ENCODE measurements around the gene SEMA4G. TPM values are rescaled to one million over a fixed set of nuclear protein-coding genes. Genes with fewer than 3 reads are reported as not detected.
"Not testable (repeated sequence)": the region's sequence is repeated elsewhere in the genome, so short reads cannot be mapped to it uniquely, and the experiment has no call there.

SEMA4G gene
- total RNA-seq, 1 experiment from 2014 or later = 4.7 TPM

- TF ChIP-seq TCF7L2 (IDR thresholded peaks at IDR 0.05; ENCODE audit: low read depth, low read length) (no peak), CTCF (IDR thresholded peaks at IDR 0.05) (no peak), SIN3A (IDR thresholded peaks at IDR 0.05; ENCODE audit: borderline replicate concordance, insufficient read depth, low read depth, low read length) (no peak), REST (IDR thresholded peaks at IDR 0.05; ENCODE audit: insufficient read depth in 1 of 2, low read depth in 2 of 2, low read length in 1 of 2) (no peak), POLR2AphosphoS5 (IDR thresholded peaks at IDR 0.05; ENCODE audit: low read depth, low read length) (no peak)
- intact Hi-C loops (cut with micrococcal nuclease; ENCODE audit: unreplicated experiment) = no loop called here
- ChIA-PET CTCF (interaction anchor here (0.6 kb wide), 1 partner anchor 41 kb away, joined by 5 read pairs; no protein-coding TSS in a partner anchor), POLR2A (no interaction called here)
- H3K27ac ChIP-seq (ENCODE audit: low read length) = no peak overlapping the region
- DNase-seq (ENCODE audit: low read depth, low spot score) (no peak), ATAC-seq (no peak)
- H3K4me3 ChIP-seq (ENCODE audit: low read depth in 2 of 2, low read length in 2 of 2) = no peak overlapping the region
- no peaks in the 10 kb centered on the region for H3K27me3 ChIP-seq (ENCODE audit: control insufficient read depth, insufficient read depth, low read length)
- H3K4me1 ChIP-seq (ENCODE audit: control insufficient read depth, insufficient read depth, low read length) = peaks cover 10% of the 10 kb centered on the region
- BruUV-seq (replicated peaks) = no TSS peak
- no peaks in the 10 kb centered on the region for H3K9me3 ChIP-seq (ENCODE audit: control insufficient read depth, insufficient read depth, low read depth, low read length)
- H3K36me3 ChIP-seq (ENCODE audit: control insufficient read depth, insufficient read depth, low read length) = no peaks in the 10 kb centered on the region
- in situ Hi-C loops (cut with HindIII; ENCODE audit: low pct_unique_long_range_greater_than_20kb, low sequenced_read_pairs) = no loop called here
Measured at GRCh38 chr10:100972904-100973535, 3.7 kb downstream of the SEMA4G start.

GRCh38 chr10:100975397-100975796, 6.1 kb downstream of the SEMA4G start:
- in situ Hi-C loops (cut with HindIII; ENCODE audit: low pct_unique_long_range_greater_than_20kb, low sequenced_read_pairs); CTCF ChIA-PET; DNase-seq (ENCODE audit: low read depth, low spot score); H3K4me3 ChIP-seq (ENCODE audit: low read depth in 2 of 2, low read length in 2 of 2); intact Hi-C loops (cut with micrococcal nuclease; ENCODE audit: unreplicated experiment); H3K4me1 ChIP-seq (ENCODE audit: control insufficient read depth, insufficient read depth, low read length); H3K9me3 ChIP-seq (ENCODE audit: control insufficient read depth, insufficient read depth, low read depth, low read length); BruUV-seq (replicated peaks); H3K27ac ChIP-seq (ENCODE audit: low read length); POLR2A ChIA-PET; ATAC-seq; H3K36me3 ChIP-seq (ENCODE audit: control insufficient read depth, insufficient read depth, low read length); H3K27me3 ChIP-seq (ENCODE audit: control insufficient read depth, insufficient read depth, low read length): not testable (repeated sequence)

GRCh38 chr10:100976906-100977305, 7.6 kb downstream of the SEMA4G start:
- in situ Hi-C loops (cut with HindIII; ENCODE audit: low pct_unique_long_range_greater_than_20kb, low sequenced_read_pairs) (no loop called here), intact Hi-C loops (cut with micrococcal nuclease; ENCODE audit: unreplicated experiment) (no loop called here)
- ChIA-PET POLR2A (no interaction called here), CTCF (interaction anchor here (0.6 kb wide), 2 partner anchors 27 to 236 kb away, joined by 3 to 5 read pairs; no protein-coding TSS in a partner anchor)
- Histone ChIP-seq H3K9me3 (ENCODE audit: control insufficient read depth, insufficient read depth, low read depth, low read length) (no peaks in the 10 kb centered on the region), H3K36me3 (ENCODE audit: control insufficient read depth, insufficient read depth, low read length) (no peaks in the 10 kb centered on the region), H3K4me1 (ENCODE audit: control insufficient read depth, insufficient read depth, low read length) (no peaks in the 10 kb centered on the region), H3K27ac (ENCODE audit: low read length) (no peak overlapping the region), H3K27me3 (ENCODE audit: control insufficient read depth, insufficient read depth, low read length) (no peaks in the 10 kb centered on the region), H3K4me3 (ENCODE audit: low read depth in 2 of 2, low read length in 2 of 2) (no peak overlapping the region)
- no TSS peak for BruUV-seq (replicated peaks)
- DNase-seq (ENCODE audit: low read depth, low spot score) (no peak), ATAC-seq (no peak)
- TF ChIP-seq CTCF (IDR thresholded peaks at IDR 0.05) = no peak
- TF ChIP-seq TCF7L2 (IDR thresholded peaks at IDR 0.05; ENCODE audit: low read depth, low read length) = no peak
- no peak for TF ChIP-seq SIN3A (IDR thresholded peaks at IDR 0.05; ENCODE audit: borderline replicate concordance, insufficient read depth, low read depth, low read length)
